Stomach (tissue), 4 donors: ENCODE results near the gene EMC7.

Experiments used
- EP300 ChIP-seq: sonication (generic); formaldehyde crosslinking; IDR thresholded peaks from one replicate; pipeline ENCODE4 v1.6.1; 2017; ENCODE audit warnings: antibody characterized with exemption
- POLR2A ChIP-seq, 4 donors: fragments of 450-650 bp; IDR thresholded peaks; one replicate each; pipeline ENCODE4 v1.6.1; 2016; ENCODE audit warnings: antibody characterized with exemption in 4 of 4, control low read depth in 2 of 4, mild to moderate bottlenecking in 1 of 4, moderate library complexity in 1 of 4
- POLR2AphosphoS5 ChIP-seq, 3 donors: sonication (generic); formaldehyde crosslinking; IDR thresholded peaks; one replicate each; pipeline ENCODE4 v1.6.1; 2016; ENCODE audit warnings: antibody characterized with exemption in 3 of 3
- TF ChIP-seq, protein P1 (sequence below), 7 experiments: fragments of 450-650 bp in 4 of 7; fragments of 200-600 bp in 3 of 7; sonication (generic) in 3 of 7; IDR thresholded peaks; one replicate each; pipeline ENCODE4 v1.5.1; 2016 to 2019; ENCODE audit warnings: antibody characterized with exemption in 7 of 7, control low read depth in 2 of 7, mild to moderate bottlenecking in 1 of 7

DNA sequence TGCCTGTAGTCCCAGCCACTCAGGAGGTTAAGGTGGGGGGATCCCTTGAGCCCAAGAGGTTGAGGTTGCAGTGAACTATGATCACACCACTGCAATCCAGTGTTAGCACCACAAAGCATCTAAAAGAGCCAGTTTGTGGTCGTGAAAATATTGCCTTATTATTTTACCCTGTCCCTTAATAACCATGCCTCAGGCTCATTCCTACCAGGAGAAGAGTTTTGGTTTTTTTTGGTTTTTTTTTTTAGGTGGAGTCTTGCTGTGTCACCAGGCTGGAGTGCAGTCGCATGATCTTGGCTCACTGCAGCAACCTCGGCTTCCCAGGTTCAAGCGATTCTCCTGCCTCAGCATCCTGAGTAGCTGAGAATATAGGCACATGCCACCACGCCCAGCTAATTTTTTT, 44.8 kb downstream of the EMC7 start:
- TF ChIP-seq EP300 (no peak), POLR2A (IDR thresholded peaks at IDR 0.05) (no peak), POLR2AphosphoS5 (IDR thresholded peaks at IDR 0.05) (no peak)
- TF ChIP-seq, protein P1, sequence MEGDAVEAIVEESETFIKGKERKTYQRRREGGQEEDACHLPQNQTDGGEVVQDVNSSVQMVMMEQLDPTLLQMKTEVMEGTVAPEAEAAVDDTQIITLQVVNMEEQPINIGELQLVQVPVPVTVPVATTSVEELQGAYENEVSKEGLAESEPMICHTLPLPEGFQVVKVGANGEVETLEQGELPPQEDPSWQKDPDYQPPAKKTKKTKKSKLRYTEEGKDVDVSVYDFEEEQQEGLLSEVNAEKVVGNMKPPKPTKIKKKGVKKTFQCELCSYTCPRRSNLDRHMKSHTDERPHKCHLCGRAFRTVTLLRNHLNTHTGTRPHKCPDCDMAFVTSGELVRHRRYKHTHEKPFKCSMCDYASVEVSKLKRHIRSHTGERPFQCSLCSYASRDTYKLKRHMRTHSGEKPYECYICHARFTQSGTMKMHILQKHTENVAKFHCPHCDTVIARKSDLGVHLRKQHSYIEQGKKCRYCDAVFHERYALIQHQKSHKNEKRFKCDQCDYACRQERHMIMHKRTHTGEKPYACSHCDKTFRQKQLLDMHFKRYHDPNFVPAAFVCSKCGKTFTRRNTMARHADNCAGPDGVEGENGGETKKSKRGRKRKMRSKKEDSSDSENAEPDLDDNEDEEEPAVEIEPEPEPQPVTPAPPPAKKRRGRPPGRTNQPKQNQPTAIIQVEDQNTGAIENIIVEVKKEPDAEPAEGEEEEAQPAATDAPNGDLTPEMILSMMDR (IDR thresholded peaks at IDR 0.05) = no peak
